HepG2 (cell line): Measurements from ENCODE around the gene ISCA1. TPM values are rescaled to one million over a fixed set of nuclear protein-coding genes. Genes with fewer than 3 reads are reported as not detected.

Experiments used
- HMG20A ChIP-seq: IDR thresholded peaks from 2 replicates; pipeline ENCODE4 v1.6.1; 2016; ENCODE audit warnings: borderline replicate concordance
- NPAS2 ChIP-seq: sonication (generic); formaldehyde crosslinking; IDR thresholded peaks from 2 replicates; pipeline ENCODE4 v1.8.0; 2022; ENCODE audit warnings: mild to moderate bottlenecking, missing genetic modification reagents, borderline replicate concordance
- POLR2AphosphoS5 ChIP-seq: IDR thresholded peaks from 2 replicates; pipeline ENCODE4 v1.6.1; 2012; ENCODE audit warnings: low read depth, low read length
- RAD21 ChIP-seq: fragments of 450-650 bp; formaldehyde crosslinking; IDR thresholded peaks from 2 replicates; pipeline ENCODE4 v1.5.0; 2020; ENCODE audit warnings: mild to moderate bottlenecking
- SAFB2 ChIP-seq: sonication (generic); formaldehyde crosslinking; IDR thresholded peaks from 2 replicates; pipeline ENCODE4 v1.5.1; 2020; ENCODE audit warnings: missing genetic modification reagents, low read depth, mild to moderate bottlenecking, borderline replicate concordance
- ZBTB4 ChIP-seq: sonication (generic); formaldehyde crosslinking; IDR thresholded peaks from 2 replicates; pipeline ENCODE4 v1.4.0; 2020; ENCODE audit warnings: missing genetic modification reagents, mild to moderate bottlenecking, borderline replicate concordance
- ZNF607 ChIP-seq: sonication (generic); formaldehyde crosslinking; IDR thresholded peaks from 2 replicates; pipeline ENCODE4 v1.5.1; 2020; ENCODE audit warnings: missing genetic modification reagents, mild to moderate bottlenecking, borderline replicate concordance
- polyA plus RNA-seq, 8 experiments: library from polyadenylated mRNA; depleted of rRNA in 3 of 8; stranded (reverse) in 7 of 8; unstranded in 1 of 8; fragments of >200 nt; fragmentation: Illumina TruSeq in 4 of 8; extraction: Trizol in 4 of 8; gene quantifications; 2 replicates each; pipeline versions ENCODE4 v1.2.1 to v1.2.3, GENCODE V29; 2011 to 2016; ENCODE audit warnings: low read depth in 4 of 8, missing spikeins in 1 of 8, mixed read lengths in 1 of 8; ENCODE audit not compliant: insufficient read depth in 1 of 8
- total RNA-seq, 5 experiments: library from RNA; depleted of rRNA; stranded (reverse); fragments of >200 nt; fragmentation: Illumina TruSeq; extraction: Trizol; gene quantifications; 2 replicates each; pipeline ENCODE4 v1.2.3, GENCODE V29; 2016; ENCODE audit warnings: low read depth in 1 of 5
- TF ChIP-seq, protein P1 (sequence below): sonication (generic); formaldehyde crosslinking; IDR thresholded peaks from 2 replicates; pipeline ENCODE4 v1.4.0; 2020; ENCODE audit warnings: missing genetic modification reagents
- TF ChIP-seq, protein P2 (sequence below): sonication (generic); formaldehyde crosslinking; IDR thresholded peaks from 2 replicates; pipeline ENCODE4 v1.5.1; 2020; ENCODE audit warnings: mild to moderate bottlenecking, missing genetic modification reagents, moderate library complexity
- TF ChIP-seq, protein P3 (sequence below): sonication (generic); formaldehyde crosslinking; IDR thresholded peaks from 2 replicates; pipeline ENCODE4; 2020; ENCODE audit warnings: missing genetic modification reagents, mild to moderate bottlenecking, borderline replicate concordance

Gene ISCA1
- total and polyA plus RNA-seq, 2 of the 13 experiments (the other 11 are each of a cell fraction or from before 2014, with no cell fraction given) = 29.2 to 40.9 TPM

DNA sequence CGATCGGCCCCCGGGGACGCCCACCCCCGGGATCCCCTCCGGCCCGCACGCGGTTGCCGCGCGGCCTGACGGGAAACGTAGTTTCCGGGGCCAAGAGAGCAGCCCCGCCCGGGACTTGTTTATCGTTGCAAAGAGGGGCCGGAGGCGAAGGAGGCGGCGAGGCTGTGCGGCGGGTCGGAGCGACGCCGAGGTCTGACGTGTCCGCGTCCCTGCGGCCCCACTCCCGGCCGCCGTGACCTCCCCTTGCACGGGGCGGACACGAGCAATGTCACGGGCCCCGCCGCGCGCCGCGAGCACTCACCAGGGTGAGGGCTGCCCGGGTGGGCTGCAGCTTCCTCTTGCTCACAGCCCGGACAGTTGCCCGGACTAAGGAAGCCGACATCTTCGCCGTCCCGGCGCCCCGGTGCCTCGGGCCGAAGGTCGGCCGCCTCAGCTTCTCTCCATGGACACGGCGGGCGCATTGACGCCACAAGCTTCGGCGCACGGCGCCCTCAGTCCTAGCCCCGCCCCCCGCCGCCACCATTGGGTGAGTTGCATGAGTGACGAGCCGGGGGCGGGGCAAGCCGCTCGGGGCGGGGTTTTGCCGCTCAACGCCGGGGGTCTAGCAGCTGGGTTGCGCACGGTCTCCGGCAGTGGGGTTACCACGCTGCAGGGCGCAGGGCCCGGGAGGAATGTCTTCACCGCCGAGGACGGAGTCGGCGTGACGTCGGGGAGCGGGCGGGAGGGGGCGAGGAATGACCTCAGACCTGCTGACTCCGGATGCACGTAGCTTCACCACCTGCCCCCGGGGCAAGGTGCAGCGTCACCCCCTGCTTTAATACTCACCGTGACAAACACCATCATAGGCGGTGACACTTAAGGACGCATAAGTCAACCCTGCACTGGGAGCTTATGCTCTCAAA is at the start of gene ISCA1 (continued):
- TF ChIP-seq, protein P1, sequence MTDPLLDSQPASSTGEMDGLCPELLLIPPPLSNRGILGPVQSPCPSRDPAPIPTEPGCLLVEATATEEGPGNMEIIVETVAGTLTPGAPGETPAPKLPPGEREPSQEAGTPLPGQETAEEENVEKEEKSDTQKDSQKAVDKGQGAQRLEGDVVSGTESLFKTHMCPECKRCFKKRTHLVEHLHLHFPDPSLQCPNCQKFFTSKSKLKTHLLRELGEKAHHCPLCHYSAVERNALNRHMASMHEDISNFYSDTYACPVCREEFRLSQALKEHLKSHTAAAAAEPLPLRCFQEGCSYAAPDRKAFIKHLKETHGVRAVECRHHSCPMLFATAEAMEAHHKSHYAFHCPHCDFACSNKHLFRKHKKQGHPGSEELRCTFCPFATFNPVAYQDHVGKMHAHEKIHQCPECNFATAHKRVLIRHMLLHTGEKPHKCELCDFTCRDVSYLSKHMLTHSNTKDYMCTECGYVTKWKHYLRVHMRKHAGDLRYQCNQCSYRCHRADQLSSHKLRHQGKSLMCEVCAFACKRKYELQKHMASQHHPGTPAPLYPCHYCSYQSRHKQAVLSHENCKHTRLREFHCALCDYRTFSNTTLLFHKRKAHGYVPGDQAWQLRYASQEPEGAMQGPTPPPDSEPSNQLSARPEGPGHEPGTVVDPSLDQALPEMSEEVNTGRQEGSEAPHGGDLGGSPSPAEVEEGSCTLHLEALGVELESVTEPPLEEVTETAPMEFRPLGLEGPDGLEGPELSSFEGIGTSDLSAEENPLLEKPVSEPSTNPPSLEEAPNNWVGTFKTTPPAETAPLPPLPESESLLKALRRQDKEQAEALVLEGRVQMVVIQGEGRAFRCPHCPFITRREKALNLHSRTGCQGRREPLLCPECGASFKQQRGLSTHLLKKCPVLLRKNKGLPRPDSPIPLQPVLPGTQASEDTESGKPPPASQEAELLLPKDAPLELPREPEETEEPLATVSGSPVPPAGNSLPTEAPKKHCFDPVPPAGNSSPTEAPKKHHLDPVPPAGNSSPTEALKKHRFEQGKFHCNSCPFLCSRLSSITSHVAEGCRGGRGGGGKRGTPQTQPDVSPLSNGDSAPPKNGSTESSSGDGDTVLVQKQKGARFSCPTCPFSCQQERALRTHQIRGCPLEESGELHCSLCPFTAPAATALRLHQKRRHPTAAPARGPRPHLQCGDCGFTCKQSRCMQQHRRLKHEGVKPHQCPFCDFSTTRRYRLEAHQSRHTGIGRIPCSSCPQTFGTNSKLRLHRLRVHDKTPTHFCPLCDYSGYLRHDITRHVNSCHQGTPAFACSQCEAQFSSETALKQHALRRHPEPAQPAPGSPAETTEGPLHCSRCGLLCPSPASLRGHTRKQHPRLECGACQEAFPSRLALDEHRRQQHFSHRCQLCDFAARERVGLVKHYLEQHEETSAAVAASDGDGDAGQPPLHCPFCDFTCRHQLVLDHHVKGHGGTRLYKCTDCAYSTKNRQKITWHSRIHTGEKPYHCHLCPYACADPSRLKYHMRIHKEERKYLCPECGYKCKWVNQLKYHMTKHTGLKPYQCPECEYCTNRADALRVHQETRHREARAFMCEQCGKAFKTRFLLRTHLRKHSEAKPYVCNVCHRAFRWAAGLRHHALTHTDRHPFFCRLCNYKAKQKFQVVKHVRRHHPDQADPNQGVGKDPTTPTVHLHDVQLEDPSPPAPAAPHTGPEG (CRISPR knock-in tag) = peak; percentile 71; the same call in 1 of the 2 replicates
- TF ChIP-seq ZBTB4 (CRISPR knock-in tag) = no peak
- TF ChIP-seq NPAS2 = no peak
- no peak for TF ChIP-seq HMG20A (CRISPR knock-in tag)
- peak; percentile 80; the same call in 1 of the 2 replicates for TF ChIP-seq SAFB2 (CRISPR knock-in tag)
- TF ChIP-seq, protein P2, sequence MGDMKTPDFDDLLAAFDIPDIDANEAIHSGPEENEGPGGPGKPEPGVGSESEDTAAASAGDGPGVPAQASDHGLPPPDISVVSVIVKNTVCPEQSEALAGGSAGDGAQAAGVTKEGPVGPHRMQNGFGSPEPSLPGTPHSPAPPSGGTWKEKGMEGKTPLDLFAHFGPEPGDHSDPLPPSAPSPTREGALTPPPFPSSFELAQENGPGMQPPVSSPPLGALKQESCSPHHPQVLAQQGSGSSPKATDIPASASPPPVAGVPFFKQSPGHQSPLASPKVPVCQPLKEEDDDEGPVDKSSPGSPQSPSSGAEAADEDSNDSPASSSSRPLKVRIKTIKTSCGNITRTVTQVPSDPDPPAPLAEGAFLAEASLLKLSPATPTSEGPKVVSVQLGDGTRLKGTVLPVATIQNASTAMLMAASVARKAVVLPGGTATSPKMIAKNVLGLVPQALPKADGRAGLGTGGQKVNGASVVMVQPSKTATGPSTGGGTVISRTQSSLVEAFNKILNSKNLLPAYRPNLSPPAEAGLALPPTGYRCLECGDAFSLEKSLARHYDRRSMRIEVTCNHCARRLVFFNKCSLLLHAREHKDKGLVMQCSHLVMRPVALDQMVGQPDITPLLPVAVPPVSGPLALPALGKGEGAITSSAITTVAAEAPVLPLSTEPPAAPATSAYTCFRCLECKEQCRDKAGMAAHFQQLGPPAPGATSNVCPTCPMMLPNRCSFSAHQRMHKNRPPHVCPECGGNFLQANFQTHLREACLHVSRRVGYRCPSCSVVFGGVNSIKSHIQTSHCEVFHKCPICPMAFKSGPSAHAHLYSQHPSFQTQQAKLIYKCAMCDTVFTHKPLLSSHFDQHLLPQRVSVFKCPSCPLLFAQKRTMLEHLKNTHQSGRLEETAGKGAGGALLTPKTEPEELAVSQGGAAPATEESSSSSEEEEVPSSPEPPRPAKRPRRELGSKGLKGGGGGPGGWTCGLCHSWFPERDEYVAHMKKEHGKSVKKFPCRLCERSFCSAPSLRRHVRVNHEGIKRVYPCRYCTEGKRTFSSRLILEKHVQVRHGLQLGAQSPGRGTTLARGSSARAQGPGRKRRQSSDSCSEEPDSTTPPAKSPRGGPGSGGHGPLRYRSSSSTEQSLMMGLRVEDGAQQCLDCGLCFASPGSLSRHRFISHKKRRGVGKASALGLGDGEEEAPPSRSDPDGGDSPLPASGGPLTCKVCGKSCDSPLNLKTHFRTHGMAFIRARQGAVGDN (CRISPR knock-in tag) = peak; percentile 92
- TF ChIP-seq, protein P3, sequence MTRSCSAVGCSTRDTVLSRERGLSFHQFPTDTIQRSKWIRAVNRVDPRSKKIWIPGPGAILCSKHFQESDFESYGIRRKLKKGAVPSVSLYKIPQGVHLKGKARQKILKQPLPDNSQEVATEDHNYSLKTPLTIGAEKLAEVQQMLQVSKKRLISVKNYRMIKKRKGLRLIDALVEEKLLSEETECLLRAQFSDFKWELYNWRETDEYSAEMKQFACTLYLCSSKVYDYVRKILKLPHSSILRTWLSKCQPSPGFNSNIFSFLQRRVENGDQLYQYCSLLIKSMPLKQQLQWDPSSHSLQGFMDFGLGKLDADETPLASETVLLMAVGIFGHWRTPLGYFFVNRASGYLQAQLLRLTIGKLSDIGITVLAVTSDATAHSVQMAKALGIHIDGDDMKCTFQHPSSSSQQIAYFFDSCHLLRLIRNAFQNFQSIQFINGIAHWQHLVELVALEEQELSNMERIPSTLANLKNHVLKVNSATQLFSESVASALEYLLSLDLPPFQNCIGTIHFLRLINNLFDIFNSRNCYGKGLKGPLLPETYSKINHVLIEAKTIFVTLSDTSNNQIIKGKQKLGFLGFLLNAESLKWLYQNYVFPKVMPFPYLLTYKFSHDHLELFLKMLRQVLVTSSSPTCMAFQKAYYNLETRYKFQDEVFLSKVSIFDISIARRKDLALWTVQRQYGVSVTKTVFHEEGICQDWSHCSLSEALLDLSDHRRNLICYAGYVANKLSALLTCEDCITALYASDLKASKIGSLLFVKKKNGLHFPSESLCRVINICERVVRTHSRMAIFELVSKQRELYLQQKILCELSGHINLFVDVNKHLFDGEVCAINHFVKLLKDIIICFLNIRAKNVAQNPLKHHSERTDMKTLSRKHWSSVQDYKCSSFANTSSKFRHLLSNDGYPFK = peak; percentile 87; the same call in 1 of the 2 replicates
- TF ChIP-seq ZNF607 = no peak; the same call in 1 of the 2 replicates
- peak; percentile 45; the same call in 1 of the 2 replicates for TF ChIP-seq RAD21
- peak; percentile 78 for TF ChIP-seq POLR2AphosphoS5
